ENCODE data around the gene STARD10. TPM values are rescaled to one million over a fixed set of nuclear protein-coding genes. Genes with fewer than 3 reads are reported as not detected.
A peak's percentile ranks its signal among the peaks of the same experiment; 100 is the strongest.

The STARD10 gene
- total and polyA plus RNA-seq, 9 of the 15 experiments (the other 6 are each of a cell fraction or from before 2014, with no cell fraction given), result 0.15 to 52.9 (median 32.3) TPM

GRCh38 chr11:72752088-72752914, 41.5 kb downstream of the STARD10 start, which contains the start of gene ARAP1 (continued):
- TF ChIP-seq THRB (CRISPR knock-in tag; conservative IDR thresholded peaks at IDR 0.05), result no peak
- TF ChIP-seq MCM2 (IDR thresholded peaks at IDR 0.05; ENCODE audit: low read depth), result no peak
- no peak for TF ChIP-seq ATF3 (IDR thresholded peaks at IDR 0.05)
- TF ChIP-seq ATF3 (CRISPR knock-in tag; conservative IDR thresholded peaks at IDR 0.05), result no peak
- TF ChIP-seq CBX8 (IDR thresholded peaks at IDR 0.05; ENCODE audit: borderline replicate concordance, extremely low read depth, low read depth, low read length, poor library complexity, severe bottlenecking), result no peak
- TF ChIP-seq PTRF (tag; IDR thresholded peaks at IDR 0.05), result no peak
- TF ChIP-seq HNRNPK (IDR thresholded peaks at IDR 0.05; ENCODE audit: low read depth, low read length, poor library complexity, severe bottlenecking), result no peak
- peak; percentile 30; the same call in 1 of the 2 replicates for TF ChIP-seq MITF (IDR thresholded peaks at IDR 0.05)
- TF ChIP-seq ZBTB1 (CRISPR knock-in tag; IDR thresholded peaks at IDR 0.05; ENCODE audit: borderline replicate concordance, low read depth), result no peak
- no peak for TF ChIP-seq CEBPZ (IDR thresholded peaks at IDR 0.05; ENCODE audit: borderline replicate concordance, low read depth, low read length)
- no peak for TF ChIP-seq TEAD1 (CRISPR knock-in tag; IDR thresholded peaks at IDR 0.05)
- no peak for TF ChIP-seq XRCC5 (IDR thresholded peaks at IDR 0.05; ENCODE audit: low read depth, low read length)
- TF ChIP-seq GATAD2A (IDR thresholded peaks at IDR 0.05), result no peak
- peak; percentile 88 to 93 for TF ChIP-seq MNT (conservative IDR thresholded peaks at IDR 0.05)
- no peak for TF ChIP-seq ZNF655 (CRISPR knock-in tag; IDR thresholded peaks at IDR 0.05)

All from K562 (cell line).